HEK293 (cell line): ENCODE results near the gene GATAD2A.

ENCODE experiments used
- CTCF ChIP-seq: fragments of 450-650 bp; formaldehyde crosslinking; IDR thresholded peaks from 2 replicates; pipeline ENCODE4 v1.5.1; 2016; ENCODE audit warnings: missing biosample characterization, missing genetic modification characterization
- KLF1 ChIP-seq: fragments of 450-650 bp; formaldehyde crosslinking; IDR thresholded peaks from 2 replicates; pipeline ENCODE4 v1.5.1; 2016; ENCODE audit warnings: missing biosample characterization, missing genetic modification characterization
- TCF7L2 ChIP-seq: IDR thresholded peaks from 2 replicates; pipeline ENCODE4 v1.6.1; 2011; ENCODE audit warnings: low read depth, mild to moderate bottlenecking, inconsistent platforms, low read length, moderate library complexity, borderline replicate concordance
- YY1 ChIP-seq: fragments of 450-650 bp; formaldehyde crosslinking; IDR thresholded peaks from 2 replicates; pipeline ENCODE4 v1.5.1; 2018; ENCODE audit warnings: missing biosample characterization, missing genetic modification characterization
- ZSCAN18 ChIP-seq: fragments of 450-650 bp; formaldehyde crosslinking; IDR thresholded peaks from 2 replicates; pipeline ENCODE4 v1.5.1; 2016; ENCODE audit warnings: missing biosample characterization, missing genetic modification characterization

- peak; percentile 54 for TF ChIP-seq KLF1 (tag by site-specific recombination)
- no peak for TF ChIP-seq ZSCAN18 (tag by site-specific recombination)
- TF ChIP-seq CTCF (tag by site-specific recombination) = peak; percentile 28; the same call in 1 of the 2 replicates
- TF ChIP-seq TCF7L2 = no peak
- TF ChIP-seq YY1 (tag by site-specific recombination) = no peak
These were observed 132.7 kb downstream of the GATAD2A start, which contains the start of gene CILP2 for GRCh38 chr19:19538061-19538784.
